Activated T-helper 1 cell treated with anti-CD3 and anti-CD28 coated beads, Interleukin-12 subunit alpha, Interleukin-12 subunit beta, Interleukin-2, Interleukin-4 antibody, amounts not matched to agents 30 ng/mL and 10 ng/mL and 1 ng/mL, durations not matched to agents 14 hours and 24 hours and 36 hours (primary cell): ENCODE measurements around the gene SARDH. TPM values are rescaled to one million over a fixed set of nuclear protein-coding genes. Genes with fewer than 3 reads are reported as not detected.

Source experiments
- DNase-seq: peaks from one replicate; pipeline ENCODE4 v3.0.0; 2021; ENCODE audit warnings: low spot score
- H3K27ac Mint-ChIP-seq: one replicate; pipeline ENCODE4 v1.8.0; 2021; ENCODE audit warnings: mild to moderate bottlenecking, mixed read lengths
- H3K27me3 Mint-ChIP-seq: one replicate; pipeline ENCODE4 v1.8.0; 2022; ENCODE audit warnings: mild to moderate bottlenecking, moderate library complexity, mixed read lengths; ENCODE audit not compliant: insufficient read depth
- H3K36me3 Mint-ChIP-seq: one replicate; pipeline ENCODE4 v1.8.0; 2021; ENCODE audit warnings: low read depth, mixed read lengths
- H3K4me1 Mint-ChIP-seq: one replicate; pipeline ENCODE4 v1.8.0; 2021; ENCODE audit warnings: low read depth, mixed read lengths
- H3K4me3 Mint-ChIP-seq: one replicate; pipeline ENCODE4 v1.8.0; 2021; ENCODE audit warnings: mild to moderate bottlenecking, moderate library complexity, mixed read lengths
- H3K9me3 Mint-ChIP-seq: one replicate; pipeline ENCODE4 v1.8.0; 2021; ENCODE audit warnings: mixed read lengths
- intact Hi-C: fragments of 100-400 bp; cut with micrococcal nuclease; formaldehyde crosslinking; loops from one replicate; pipeline ENCODE4 v1.15.1; 2024
- total RNA-seq: library from RNA; stranded (reverse); gene quantifications from 2 replicates; pipeline ENCODE4 v1.2.3, GENCODE V29; 2022

Gene SARDH
- total RNA-seq, 1 donor from 2014 or later, result 0.60 TPM

- no peak for DNase-seq
- no peaks in the 10 kb centered on the region for H3K4me1 Mint-ChIP-seq
- H3K4me3 Mint-ChIP-seq, result no peak overlapping the region
- intact Hi-C loops, result no loop called here
- H3K27me3 Mint-ChIP-seq, result peaks cover 20% of the 10 kb centered on the region
- no peak overlapping the region for H3K27ac Mint-ChIP-seq
- H3K36me3 Mint-ChIP-seq, result no peaks in the 10 kb centered on the region
- no peaks in the 10 kb centered on the region for H3K9me3 Mint-ChIP-seq
These were observed 82.5 kb downstream of the SARDH start for GRCh38 chr9:133655701-133656100.

GRCh38 chr9:133654736-133655657 is 83.2 kb downstream of the SARDH start:
- no peaks in the 10 kb centered on the region for H3K4me1 Mint-ChIP-seq
- intact Hi-C loops, result no loop called here
- no peak for DNase-seq
- no peak overlapping the region for H3K4me3 Mint-ChIP-seq
- H3K27me3 Mint-ChIP-seq, result peaks cover 19% of the 10 kb centered on the region
- H3K36me3 Mint-ChIP-seq, result no peaks in the 10 kb centered on the region
- no peak overlapping the region for H3K27ac Mint-ChIP-seq
- H3K9me3 Mint-ChIP-seq, result no peaks in the 10 kb centered on the region

GRCh38 chr9:133653638-133654037 is 84.5 kb downstream of the SARDH start:
- Mint-ChIP-seq H3K4me1 (no peaks in the 10 kb centered on the region), H3K27me3 (peaks cover 8% of the 10 kb centered on the region), H3K4me3 (no peak overlapping the region), H3K27ac (no peak overlapping the region), H3K36me3 (no peaks in the 10 kb centered on the region), H3K9me3 (no peaks in the 10 kb centered on the region)
- intact Hi-C loops, result no loop called here
- DNase-seq, result no peak

- H3K27ac Mint-ChIP-seq, result no peak overlapping the region
- no peak overlapping the region for H3K4me3 Mint-ChIP-seq
- no peaks in the 10 kb centered on the region for H3K36me3 Mint-ChIP-seq
- no peak for DNase-seq
- no peaks in the 10 kb centered on the region for H3K9me3 Mint-ChIP-seq
- intact Hi-C loops, result no loop called here
- no peaks in the 10 kb centered on the region for H3K4me1 Mint-ChIP-seq
- peaks cover 3% of the 10 kb centered on the region for H3K27me3 Mint-ChIP-seq
These were observed 88.1 kb downstream of the SARDH start for GRCh38 chr9:133650026-133650425.

- H3K4me1 Mint-ChIP-seq, result no peaks in the 10 kb centered on the region
These were observed 89.0 kb downstream of the SARDH start for GRCh38 chr9:133649194-133649593.

GRCh38 chr9:133647765-133648469 is 90.2 kb downstream of the SARDH start:
- Mint-ChIP-seq H3K4me3 (no peak overlapping the region), H3K4me1 (no peaks in the 10 kb centered on the region), H3K36me3 (no peaks in the 10 kb centered on the region), H3K9me3 (no peaks in the 10 kb centered on the region), H3K27ac (no peak overlapping the region), H3K27me3 (peaks cover 3% of the 10 kb centered on the region)
- intact Hi-C loops, result no loop called here
- no peak for DNase-seq

More at GRCh38 chr9:133649194-133649593, 89.0 kb downstream of the SARDH start:
- intact Hi-C loops, result no loop called here
- Mint-ChIP-seq H3K27ac (no peak overlapping the region), H3K4me3 (no peak overlapping the region), H3K27me3 (peaks cover 3% of the 10 kb centered on the region), H3K9me3 (no peaks in the 10 kb centered on the region), H3K36me3 (no peaks in the 10 kb centered on the region)
- no peak for DNase-seq

- Mint-ChIP-seq H3K4me3 (no peak overlapping the region), H3K27ac (no peak overlapping the region), H3K27me3 (peaks cover 3% of the 10 kb centered on the region), H3K9me3 (no peaks in the 10 kb centered on the region), H3K36me3 (no peaks in the 10 kb centered on the region), H3K4me1 (no peaks in the 10 kb centered on the region)
- intact Hi-C loops, result no loop called here
- DNase-seq, result no peak
These were observed 91.0 kb downstream of the SARDH start for GRCh38 chr9:133647148-133647547.

GRCh38 chr9:133645021-133645765 is 93.0 kb downstream of the SARDH start:
- Mint-ChIP-seq H3K4me1 (no peaks in the 10 kb centered on the region), H3K36me3 (no peaks in the 10 kb centered on the region), H3K27ac (no peak overlapping the region), H3K27me3 (peaks cover 3% of the 10 kb centered on the region), H3K9me3 (no peaks in the 10 kb centered on the region), H3K4me3 (no peak overlapping the region)
- intact Hi-C loops, result no loop called here
- DNase-seq, result no peak

GRCh38 chr9:133643978-133644760 is 94.0 kb downstream of the SARDH start:
- no peak for DNase-seq
- Mint-ChIP-seq H3K9me3 (no peaks in the 10 kb centered on the region), H3K4me1 (no peaks in the 10 kb centered on the region), H3K4me3 (no peak overlapping the region), H3K36me3 (no peaks in the 10 kb centered on the region), H3K27me3 (peaks cover 3% of the 10 kb centered on the region), H3K27ac (no peak overlapping the region)
- intact Hi-C loops, result no loop called here

- H3K36me3 Mint-ChIP-seq, result no peaks in the 10 kb centered on the region
- no peaks in the 10 kb centered on the region for H3K9me3 Mint-ChIP-seq
- intact Hi-C loops, result no loop called here
- peaks cover 4% of the 10 kb centered on the region for H3K27me3 Mint-ChIP-seq
- H3K27ac Mint-ChIP-seq, result no peak overlapping the region
- DNase-seq, result no peak
- H3K4me3 Mint-ChIP-seq, result no peak overlapping the region
- H3K4me1 Mint-ChIP-seq, result no peaks in the 10 kb centered on the region
These were observed 94.8 kb downstream of the SARDH start for GRCh38 chr9:133643362-133643755.

- Mint-ChIP-seq H3K27me3 (peaks cover 5% of the 10 kb centered on the region), H3K9me3 (no peaks in the 10 kb centered on the region), H3K27ac (no peak overlapping the region), H3K4me3 (no peak overlapping the region), H3K36me3 (no peaks in the 10 kb centered on the region), H3K4me1 (no peaks in the 10 kb centered on the region)
- intact Hi-C loops, result no loop called here
- no peak for DNase-seq
These were observed 95.3 kb downstream of the SARDH start for GRCh38 chr9:133642708-133643361.
